IMR-90 (cell line): ENCODE results near the gene LARGE2.

Experiments used
- BHLHE40 ChIP-seq: fragments of 150-350 bp; IDR thresholded peaks from 2 replicates; pipeline ENCODE4 v1.6.1; 2016; ENCODE audit warnings: mild to moderate bottlenecking, low read depth, low read length
- CTCF ChIP-seq: conservative IDR thresholded peaks from 2 replicates; pipeline ENCODE4 v1.5.1; 2012; ENCODE audit warnings: mild to moderate bottlenecking, low read depth, low read length, improper control_type of control experiment
- MAFK ChIP-seq: IDR thresholded peaks from 2 replicates; pipeline ENCODE4 v1.6.1; 2012; ENCODE audit warnings: low read depth, low read length, improper control_type of control experiment
- MAZ ChIP-seq: IDR thresholded peaks from 2 replicates; pipeline ENCODE4 v1.6.1; 2012; ENCODE audit warnings: low read depth, mild to moderate bottlenecking, low read length, improper control_type of control experiment, moderate library complexity, borderline replicate concordance
- MXI1 ChIP-seq: IDR thresholded peaks from 2 replicates; pipeline ENCODE4 v1.6.1; 2012; ENCODE audit warnings: low read depth, mild to moderate bottlenecking, low read length, moderate library complexity, borderline replicate concordance
- NFE2L2 ChIP-seq: fragments of 150-350 bp; IDR thresholded peaks from 2 replicates; pipeline ENCODE4 v1.6.1; 2016; ENCODE audit warnings: low read depth, mild to moderate bottlenecking, low read length
- POLR2A ChIP-seq: IDR thresholded peaks from 2 replicates; pipeline ENCODE4 v1.6.1; 2012; ENCODE audit warnings: mild to moderate bottlenecking, low read depth, low read length
- RAD21 ChIP-seq: IDR thresholded peaks from 2 replicates; pipeline ENCODE4 v1.6.1; 2012; ENCODE audit warnings: low read length, improper control_type of control experiment
- RCOR1 ChIP-seq: IDR thresholded peaks from 2 replicates; pipeline ENCODE4 v1.6.1; 2012; ENCODE audit warnings: mild to moderate bottlenecking, low read length, improper control_type of control experiment; ENCODE audit not compliant: insufficient replicate concordance
- RFX5 ChIP-seq: IDR thresholded peaks from 2 replicates; pipeline ENCODE4 v1.8.0; 2012; ENCODE audit warnings: low read depth, mild to moderate bottlenecking, low read length, moderate library complexity
- SMC3 ChIP-seq: fragments of 150-350 bp; IDR thresholded peaks from 2 replicates; pipeline ENCODE4 v1.6.1; 2016; ENCODE audit warnings: low read depth, mild to moderate bottlenecking, antibody characterized with exemption, low read length, moderate library complexity
- USF2 ChIP-seq: fragments of 150-350 bp; IDR thresholded peaks from 2 replicates; pipeline ENCODE4 v1.6.1; 2017; ENCODE audit warnings: mild to moderate bottlenecking, antibody characterized with exemption, low read length, low read depth

- no peak for TF ChIP-seq POLR2A
- no peak for TF ChIP-seq MAFK
- TF ChIP-seq CTCF = no peak
- no peak for TF ChIP-seq SMC3
- no peak for TF ChIP-seq USF2
- no peak for TF ChIP-seq RCOR1
- TF ChIP-seq RFX5 = no peak
- TF ChIP-seq MAZ = no peak
- no peak for TF ChIP-seq MXI1
- TF ChIP-seq RAD21 = no peak
- TF ChIP-seq BHLHE40 = no peak
- no peak for TF ChIP-seq NFE2L2
Measured at GRCh38 chr11:45960387-45961095, 38.1 kb downstream of the LARGE2 start.
